Measurements from ENCODE around the gene ZNF716.
"Not testable (repeated sequence)": the region's sequence is repeated elsewhere in the genome, so short reads cannot be mapped to it uniquely, and the experiment has no call there.

ZNF716 gene

GRCh38 chr7:57449904-57450303 is at the start of gene ZNF716:
Gene ZNF716, plus strand, starts transcription at chr7:57450177. Its CDS starts 112 bp downstream, at chr7:57450289.
- H3K4me3 ChIP-seq (ENCODE audit: low read depth, low read length): no peak within 1 kb of the TSS
- no peak for DNase-seq (ENCODE audit: low read depth)
- TF ChIP-seq, protein P1, sequence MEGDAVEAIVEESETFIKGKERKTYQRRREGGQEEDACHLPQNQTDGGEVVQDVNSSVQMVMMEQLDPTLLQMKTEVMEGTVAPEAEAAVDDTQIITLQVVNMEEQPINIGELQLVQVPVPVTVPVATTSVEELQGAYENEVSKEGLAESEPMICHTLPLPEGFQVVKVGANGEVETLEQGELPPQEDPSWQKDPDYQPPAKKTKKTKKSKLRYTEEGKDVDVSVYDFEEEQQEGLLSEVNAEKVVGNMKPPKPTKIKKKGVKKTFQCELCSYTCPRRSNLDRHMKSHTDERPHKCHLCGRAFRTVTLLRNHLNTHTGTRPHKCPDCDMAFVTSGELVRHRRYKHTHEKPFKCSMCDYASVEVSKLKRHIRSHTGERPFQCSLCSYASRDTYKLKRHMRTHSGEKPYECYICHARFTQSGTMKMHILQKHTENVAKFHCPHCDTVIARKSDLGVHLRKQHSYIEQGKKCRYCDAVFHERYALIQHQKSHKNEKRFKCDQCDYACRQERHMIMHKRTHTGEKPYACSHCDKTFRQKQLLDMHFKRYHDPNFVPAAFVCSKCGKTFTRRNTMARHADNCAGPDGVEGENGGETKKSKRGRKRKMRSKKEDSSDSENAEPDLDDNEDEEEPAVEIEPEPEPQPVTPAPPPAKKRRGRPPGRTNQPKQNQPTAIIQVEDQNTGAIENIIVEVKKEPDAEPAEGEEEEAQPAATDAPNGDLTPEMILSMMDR (IDR thresholded peaks at IDR 0.05; ENCODE audit: low read depth, low read length, missing control alignments): no peak

DNA sequence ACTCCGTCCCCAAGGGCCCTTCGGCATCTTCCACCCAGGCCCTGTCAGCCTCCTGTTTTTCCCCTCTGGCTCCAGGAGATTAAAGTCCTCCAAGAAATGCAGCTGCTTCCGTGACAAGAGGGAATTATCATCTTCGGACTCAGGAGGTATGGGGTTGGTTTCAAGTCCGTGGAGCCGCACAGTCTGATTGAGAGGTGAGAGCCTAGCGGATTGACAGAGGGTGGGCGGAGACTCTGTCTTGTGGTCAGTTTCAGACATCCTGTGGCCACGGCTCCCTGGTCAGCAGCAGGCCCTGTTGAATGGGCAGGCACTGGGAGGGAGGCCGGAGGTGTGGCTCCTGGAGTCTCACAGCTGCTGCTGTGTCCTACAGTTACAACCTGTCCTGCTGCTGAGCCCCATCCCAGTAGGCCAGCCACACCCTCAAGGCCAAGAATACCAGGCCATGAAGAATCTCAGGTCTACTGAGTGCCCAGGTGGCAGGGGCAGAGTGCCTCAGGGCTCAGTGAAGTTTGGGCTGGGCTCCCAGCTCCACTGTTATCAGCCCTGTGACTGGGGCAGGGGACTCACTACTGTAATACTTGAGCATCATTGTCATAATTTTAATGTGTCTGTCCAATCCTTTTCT is 49.3 kb upstream of the ZNF716 start:
- TF ChIP-seq, protein P1 (IDR thresholded peaks at IDR 0.05; ENCODE audit: low read depth, low read length, missing control alignments): no peak
- no peak for DNase-seq (ENCODE audit: low read depth)
- H3K4me3 ChIP-seq (ENCODE audit: low read depth, low read length): no peak overlapping the region

- DNase-seq (ENCODE audit: low read depth); H3K4me3 ChIP-seq (ENCODE audit: low read depth, low read length): not testable (repeated sequence)
Observed at GRCh38 chr7:57403051-57403450, 46.9 kb upstream of the ZNF716 start.

DNA sequence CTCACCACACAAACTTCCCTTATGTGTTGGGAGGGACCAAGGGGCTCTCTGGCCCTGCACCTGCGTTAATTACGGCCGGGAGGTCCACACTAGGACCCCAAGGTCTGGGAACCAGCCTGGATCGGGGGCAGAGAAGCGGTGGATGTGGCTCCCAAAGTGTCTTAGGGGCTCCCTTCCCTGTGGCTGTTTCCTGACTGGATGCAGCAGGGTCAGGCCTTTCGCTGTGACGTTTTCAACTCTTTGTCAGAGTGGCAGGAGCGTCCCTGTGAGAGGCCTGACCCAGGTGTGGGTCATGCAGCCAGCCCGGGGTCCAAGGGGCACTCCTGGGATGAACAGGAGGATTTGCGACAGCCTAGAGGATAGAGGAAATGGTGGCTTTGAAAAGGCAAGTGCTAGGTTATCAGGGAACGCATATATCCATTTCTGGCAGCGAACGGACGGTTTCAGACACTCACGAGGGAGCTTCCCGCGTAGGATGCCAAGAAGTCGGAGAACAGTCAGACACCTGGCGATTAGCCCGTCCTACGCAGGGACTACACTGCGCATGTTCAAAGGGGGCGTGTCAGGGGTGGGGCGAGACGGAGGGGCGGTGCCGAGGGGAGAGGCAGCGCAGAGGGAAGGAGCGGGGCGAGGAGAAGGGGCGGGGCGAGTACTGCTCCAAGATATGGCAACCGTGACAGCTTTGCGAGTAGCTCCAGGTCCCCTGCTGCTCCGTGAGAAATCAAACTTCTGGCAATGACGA is 46.2 kb upstream of the ZNF716 start:
- H3K4me3 ChIP-seq (ENCODE audit: low read depth, low read length): no peak overlapping the region
- TF ChIP-seq, protein P1 (IDR thresholded peaks at IDR 0.05; ENCODE audit: low read depth, low read length, missing control alignments): no peak
- no peak for DNase-seq (ENCODE audit: low read depth)

DNA sequence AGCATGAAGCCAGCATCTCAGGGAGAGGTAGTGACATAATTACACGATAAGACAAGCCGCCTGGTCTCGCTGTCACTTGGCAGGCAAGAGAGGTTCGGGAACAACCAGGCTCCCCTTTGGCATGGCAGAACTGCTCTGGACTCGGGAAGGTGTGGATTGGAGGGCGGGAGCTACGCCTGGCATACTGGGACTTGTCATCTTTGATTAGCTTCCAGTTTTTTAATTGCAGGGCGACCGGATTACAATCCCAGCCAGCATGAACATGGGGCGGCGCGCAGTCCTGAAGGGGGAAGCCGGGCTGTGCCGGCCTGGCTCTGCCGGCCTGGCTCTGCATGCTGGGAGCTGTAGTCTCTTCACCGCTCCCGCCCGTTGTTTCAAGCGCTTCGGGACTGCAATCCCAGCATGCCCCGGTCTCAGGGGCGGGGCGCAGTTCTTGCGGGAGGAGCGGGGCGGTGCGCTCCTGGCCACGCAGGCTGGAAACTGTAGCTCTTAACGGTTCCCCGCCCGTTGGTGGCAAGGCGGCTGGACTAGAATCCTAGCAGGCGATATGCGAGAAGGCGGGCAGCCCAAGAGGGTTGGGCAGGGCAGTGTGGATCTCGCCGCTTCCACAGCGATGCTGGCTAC is 45.5 kb upstream of the ZNF716 start:
- no peak for DNase-seq (ENCODE audit: low read depth)
- H3K4me3 ChIP-seq (ENCODE audit: low read depth, low read length): no peak overlapping the region
- TF ChIP-seq, protein P1 (IDR thresholded peaks at IDR 0.05; ENCODE audit: low read depth, low read length, missing control alignments): no peak

- DNase-seq (ENCODE audit: low read depth): no peak
- TF ChIP-seq, protein P1 (IDR thresholded peaks at IDR 0.05; ENCODE audit: low read depth, low read length, missing control alignments): no peak
- H3K4me3 ChIP-seq (ENCODE audit: low read depth, low read length): no peak overlapping the region
Observed at GRCh38 chr7:57404967-57405421, 45.0 kb upstream of the ZNF716 start.

DNA sequence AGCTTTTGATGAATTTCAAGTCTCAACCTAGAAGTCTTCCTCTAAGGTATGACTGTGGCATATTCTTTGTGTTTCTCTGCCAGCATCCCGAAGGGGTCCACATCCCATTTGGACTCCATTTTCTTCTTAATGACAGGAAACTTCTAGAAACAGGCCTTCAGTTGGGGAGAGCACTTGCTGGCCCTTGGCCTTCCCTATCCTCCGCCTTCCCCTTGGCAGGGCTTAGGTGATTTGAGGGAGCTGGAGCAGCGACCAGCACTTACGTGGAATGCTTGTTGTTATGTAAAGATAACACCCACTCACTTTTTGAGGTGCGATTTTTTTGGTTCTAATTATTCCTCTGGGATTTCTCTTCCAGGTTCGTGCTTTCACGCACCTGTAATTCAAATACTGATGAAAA is 42.9 kb upstream of the ZNF716 start:
- H3K4me3 ChIP-seq (ENCODE audit: low read depth, low read length): no peak overlapping the region
- TF ChIP-seq, protein P1 (IDR thresholded peaks at IDR 0.05; ENCODE audit: low read depth, low read length, missing control alignments): no peak
- no peak for DNase-seq (ENCODE audit: low read depth)

Measured in GM12864 (cell line).